HT1080 (cell line): ENCODE measurements around the gene SNX33. TPM values are rescaled to one million over a fixed set of nuclear protein-coding genes. Genes with fewer than 3 reads are reported as not detected.
"Not testable (repeated sequence)": the region's sequence is repeated elsewhere in the genome, so short reads cannot be mapped to it uniquely, and the experiment has no call there.

Experiments used
- DNase-seq: peaks from one replicate; pipeline ENCODE4 v3.0.0-alpha.2; 2015; ENCODE audit warnings: low read depth
- total RNA-seq: library from RNA; depleted of rRNA; stranded (reverse); fragments of >200 nt; shearing (Covaris generic); gene quantifications from 2 replicates; pipeline ENCODE4 v1.2.3, GENCODE V29; 2014

Gene SNX33
- total RNA-seq, 1 experiment from 2014 or later = 11.3 TPM

DNA sequence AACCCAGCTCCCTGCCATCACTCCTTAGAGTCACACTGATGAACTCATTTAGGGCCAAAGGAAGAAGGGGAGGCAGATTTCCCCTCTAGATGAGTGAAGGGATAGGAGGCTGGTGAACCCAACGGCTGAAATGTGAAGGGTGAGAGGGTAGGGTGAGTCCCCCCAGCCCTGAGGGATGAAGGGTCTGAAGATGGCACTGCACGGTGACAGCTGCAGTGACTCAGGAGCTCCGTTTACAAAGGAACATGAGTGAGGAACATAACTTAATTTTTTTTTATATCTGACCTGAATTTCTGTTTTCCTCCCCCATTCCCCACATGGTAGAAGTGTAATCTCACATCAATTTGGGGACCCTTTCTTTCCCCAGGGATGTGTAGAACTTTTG lies 14.0 kb downstream of the SNX33 start:
- no peak for DNase-seq

DNA sequence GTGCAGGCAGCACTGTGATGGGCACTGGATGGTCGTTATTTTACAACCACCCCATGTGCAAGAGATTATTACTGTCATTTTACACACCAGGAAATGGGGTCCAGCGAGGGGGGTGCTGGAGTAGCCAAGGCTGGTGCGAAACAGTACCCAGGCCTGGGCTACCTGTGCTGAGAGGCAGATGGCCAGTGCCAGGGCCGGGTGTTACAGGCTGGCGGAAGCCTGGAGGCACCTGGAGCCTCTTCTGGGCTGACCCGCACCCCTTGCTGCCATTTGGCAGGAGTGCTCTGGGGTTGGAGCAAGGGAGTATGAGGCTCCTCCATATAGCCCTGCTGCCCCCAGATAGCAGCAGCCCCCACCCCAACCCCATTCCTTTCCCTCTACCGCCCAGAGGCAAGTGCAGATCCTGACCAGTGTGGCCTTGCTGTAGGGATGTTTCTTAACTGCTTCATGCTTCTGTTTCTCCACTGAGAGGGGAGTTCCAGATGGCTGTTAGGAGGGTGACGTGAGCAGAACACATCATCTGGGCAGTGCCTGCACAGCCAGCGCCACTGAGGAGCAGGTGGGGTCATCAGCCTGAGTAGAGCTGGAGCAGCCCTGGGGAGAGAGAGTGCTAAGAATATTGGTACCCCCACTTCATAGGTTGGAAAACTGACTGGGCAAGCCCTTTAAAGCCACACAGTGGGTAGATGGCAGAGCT lies 15.3 kb downstream of the SNX33 start:
- DNase-seq = no peak

DNA sequence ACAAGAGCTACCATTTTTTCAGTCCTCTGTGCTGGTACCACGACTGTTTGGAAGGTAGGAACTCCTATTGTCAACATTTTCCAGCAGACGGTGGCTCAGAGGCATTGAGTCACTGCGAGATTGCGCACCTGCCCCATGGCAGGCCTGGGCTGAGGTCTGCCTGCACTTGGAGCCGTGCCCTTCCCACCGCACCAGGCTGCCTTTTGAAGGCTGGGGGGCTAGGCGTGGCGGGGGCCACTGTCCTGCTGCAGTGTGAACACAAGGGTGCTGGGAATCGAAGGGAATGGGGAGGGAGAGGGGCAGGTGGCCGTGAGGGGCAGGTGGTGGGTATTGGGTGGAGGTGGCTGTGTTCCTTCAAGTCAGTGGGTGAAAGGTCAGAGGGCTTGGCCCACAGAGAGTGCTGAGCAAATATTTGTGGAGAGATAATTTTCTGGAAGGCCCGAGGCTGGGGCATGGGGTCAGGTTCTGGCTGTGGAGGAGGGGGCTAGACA lies 16.3 kb downstream of the SNX33 start:
- no peak for DNase-seq

DNA sequence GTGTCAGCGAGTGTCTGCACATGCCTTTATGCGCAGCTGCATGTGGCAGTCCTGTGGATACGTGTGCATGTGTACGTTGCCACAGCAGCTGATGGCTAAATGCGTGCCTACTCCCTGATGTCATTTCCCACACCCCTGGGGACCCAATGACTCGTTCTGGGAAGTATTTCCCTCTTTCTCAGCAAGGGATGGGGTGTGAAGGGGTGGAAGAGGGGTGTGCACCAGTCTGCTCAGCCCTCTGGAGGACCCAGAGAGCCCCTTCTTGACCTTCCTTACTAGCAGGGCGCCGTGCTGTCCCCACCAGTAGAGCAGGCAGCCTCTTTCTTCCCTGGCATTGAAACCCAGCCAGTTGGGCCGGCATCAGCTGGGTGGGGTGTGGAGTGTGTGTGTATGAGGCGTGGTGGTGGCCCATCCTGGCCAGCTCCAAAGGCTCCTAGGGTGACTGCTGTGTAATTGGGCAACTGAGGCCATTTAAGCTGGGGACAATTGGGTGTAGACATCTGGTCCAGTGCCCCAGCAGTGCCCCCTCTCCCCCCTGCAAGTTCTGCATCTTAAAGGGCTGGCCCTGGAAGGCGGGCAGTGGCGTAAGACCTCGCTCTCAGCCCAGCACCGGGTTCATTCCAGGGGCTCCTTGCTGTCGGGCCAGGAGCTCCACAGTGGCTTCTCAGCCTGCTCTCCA lies 19.2 kb downstream of the SNX33 start:
- DNase-seq = peak; percentile 99

DNA sequence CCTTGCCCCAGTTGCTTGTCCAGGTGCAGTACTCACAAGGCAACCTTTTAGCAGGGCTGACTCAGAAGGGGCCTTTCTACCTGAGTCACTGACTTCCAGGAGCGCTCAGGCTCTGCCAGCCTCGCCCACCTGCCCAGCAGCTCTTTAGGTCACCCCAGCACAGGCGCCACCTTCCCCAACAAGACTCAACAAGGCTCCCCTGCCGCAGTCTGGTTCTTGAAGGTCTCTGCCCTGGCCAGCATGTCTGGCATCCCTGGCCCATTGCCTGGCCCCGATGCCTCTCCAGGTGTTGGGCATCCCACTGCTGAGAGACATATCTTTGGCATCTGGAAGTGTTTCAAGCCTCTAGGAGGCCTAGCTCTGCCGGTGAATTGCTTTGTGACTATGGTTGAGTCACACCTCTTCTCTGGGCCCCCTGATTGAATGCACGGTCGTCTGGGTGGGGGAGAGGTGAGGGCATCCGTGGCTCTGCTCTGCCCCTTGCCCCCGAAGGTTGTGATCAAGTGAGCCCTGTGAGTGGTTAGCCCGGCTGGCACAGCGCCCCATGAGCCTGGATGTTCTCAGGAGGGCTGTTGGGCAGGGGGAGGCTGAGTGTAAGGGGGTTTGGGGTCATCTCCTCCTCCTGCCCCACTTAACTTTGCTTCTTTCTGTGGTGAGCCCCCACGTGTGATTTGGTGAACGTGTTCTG lies 21.6 kb downstream of the SNX33 start:
- DNase-seq = peak; percentile 48

DNA sequence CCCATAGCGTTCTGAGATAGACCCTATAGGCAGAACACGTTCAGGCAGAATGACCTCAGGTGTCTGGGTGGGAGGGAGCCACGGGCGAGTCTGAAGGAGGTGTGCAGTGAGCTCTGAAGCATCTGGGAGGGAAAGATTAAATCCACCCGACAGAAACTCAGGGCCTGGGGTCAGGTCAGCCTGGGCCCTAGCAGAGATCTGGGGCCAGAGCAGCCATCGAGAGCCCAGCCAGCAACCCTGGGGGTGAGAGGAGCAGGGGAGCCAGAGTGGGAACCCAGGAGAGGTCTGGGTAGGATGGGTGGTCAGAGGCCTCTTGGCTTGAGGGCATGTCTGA lies 22.1 kb downstream of the SNX33 start:
- DNase-seq = no peak

DNA sequence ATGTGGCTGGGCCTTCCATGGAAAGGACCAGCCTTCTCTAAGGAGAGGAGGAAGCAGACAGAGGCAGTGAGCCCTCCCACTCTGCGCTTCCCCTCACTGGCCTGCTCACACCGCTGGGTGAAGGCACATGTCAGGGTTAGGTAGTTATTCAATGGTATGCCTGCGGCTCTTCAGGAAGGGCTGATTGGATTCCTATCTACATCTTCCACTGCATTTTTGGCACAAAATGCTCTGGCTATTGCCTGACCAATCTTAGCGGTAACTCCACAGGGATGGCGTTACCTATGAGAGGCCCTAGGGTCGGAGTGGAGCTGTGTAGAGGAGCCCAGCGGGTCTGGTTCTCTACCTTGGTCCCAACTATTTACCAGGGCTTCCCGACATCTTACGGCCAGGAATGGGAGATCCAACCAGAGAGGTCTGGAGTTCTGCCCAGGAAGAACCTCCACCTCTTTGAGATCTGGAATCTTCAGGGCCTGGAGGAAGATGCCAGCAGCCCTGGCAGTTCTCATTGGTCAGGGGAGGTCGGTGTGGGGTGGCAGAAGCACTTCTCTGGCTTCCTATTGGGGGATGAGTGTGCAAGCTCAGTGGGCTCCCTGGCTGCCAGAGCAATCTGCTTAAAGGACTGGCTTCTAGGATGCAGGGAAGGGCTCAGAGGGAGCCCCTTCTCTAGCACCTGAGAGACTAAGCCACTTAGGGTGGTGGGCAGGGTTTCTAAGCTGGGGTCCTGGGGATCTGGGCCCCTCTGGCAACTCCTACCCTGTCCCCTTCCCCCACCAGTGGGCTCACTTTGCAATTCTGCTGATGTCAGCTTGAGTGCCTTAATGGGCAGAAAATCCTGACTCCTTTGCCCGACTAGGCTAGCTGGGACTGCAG lies 24.3 kb downstream of the SNX33 start:
- DNase-seq = no peak

DNA sequence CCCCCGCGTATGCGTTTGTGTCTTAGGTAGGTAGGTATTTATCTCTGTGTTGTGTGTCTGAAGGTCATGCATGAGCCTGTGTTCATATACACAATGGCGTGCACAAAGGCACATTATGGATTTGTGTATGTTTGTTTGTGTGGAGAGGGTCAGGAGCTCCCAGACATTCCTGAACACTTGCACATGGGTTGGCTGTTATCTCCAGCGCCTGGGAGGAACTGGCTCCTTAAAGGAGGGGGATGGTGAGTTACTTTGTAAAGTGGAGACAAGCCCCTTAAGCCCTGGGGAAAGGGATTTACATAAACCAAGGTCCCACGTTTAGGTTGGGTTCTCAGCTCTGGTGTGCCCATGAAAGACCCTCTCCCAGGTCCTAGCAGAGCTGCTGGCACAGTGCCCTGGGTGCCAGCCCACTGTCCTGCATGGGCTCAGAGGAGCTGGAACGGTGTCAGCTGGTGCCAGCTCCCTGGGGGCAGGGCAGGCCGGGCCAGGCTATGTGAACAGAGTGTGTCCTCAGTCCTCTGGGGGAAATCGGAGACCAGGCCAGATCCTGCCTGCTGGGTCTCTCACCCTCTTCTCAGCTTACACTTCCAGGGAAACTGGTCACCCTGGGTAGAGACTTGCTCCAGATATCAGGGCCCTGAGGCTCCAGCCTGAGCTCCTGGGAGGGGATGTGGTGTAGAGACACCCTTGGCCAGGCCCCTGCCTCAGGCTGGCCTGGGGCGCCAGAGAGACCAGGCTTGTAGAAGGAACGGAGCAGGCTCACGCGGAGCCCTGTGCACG lies 25.1 kb downstream of the SNX33 start:
- DNase-seq = peak; percentile 34

DNA sequence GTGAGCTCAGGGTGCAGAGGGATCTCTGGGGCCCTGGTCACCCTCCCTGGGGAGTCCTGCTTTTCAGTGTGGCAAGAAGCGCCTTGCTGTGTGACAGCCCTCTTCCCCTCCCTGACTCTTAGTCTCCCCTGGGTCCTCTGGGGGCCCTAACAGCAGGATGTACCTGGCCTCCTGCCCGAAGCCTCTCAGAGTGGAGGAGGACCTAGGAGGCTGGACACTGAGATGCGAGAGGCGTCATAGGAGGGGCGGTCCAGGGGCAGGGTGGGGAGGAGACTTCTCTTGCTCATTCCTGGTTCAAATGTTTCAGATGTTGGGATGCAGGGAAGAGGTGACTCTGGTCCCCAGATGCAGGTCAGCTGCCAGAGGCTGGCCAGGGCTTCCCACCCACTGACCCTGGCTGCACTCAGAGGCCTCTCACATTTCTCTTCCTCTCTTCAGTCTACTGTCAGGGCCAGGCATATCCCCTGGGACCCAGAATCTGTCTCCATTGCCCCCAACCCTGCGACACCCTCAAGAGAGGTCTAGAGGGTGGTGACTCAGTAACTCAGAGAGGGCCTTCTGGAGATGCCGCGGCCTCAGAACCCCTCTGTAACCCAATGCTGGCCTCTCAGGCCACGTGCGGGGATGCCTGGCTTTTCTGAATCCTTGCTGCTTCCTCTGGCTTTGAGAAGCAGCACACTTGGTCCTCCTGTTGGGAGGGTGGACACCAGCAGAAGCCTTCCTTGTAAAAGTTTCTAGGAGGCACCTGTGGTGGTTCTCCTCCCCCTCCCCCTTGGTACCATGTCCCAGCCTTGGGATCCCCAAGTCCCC lies 25.9 kb downstream of the SNX33 start:
- no peak for DNase-seq

DNA sequence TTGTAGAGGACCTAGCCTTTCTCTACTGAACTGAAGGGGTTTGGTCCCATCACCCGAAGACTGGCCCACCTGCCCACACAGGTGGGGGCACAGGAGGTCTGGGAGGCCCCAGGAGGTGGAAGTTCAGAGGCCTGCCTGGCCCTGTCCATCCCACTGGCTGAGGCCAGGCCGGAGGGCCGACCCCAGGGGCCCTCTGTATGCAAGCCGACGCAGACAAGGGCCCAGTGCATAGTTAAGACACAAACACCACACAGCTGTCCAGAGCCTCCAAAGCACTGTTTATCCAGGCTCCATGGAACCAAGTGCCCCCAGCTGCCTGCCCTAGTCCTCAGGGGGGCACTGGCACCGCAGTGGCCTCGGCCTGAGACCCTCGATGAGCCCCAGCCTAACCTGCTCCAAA lies 26.7 kb downstream of the SNX33 start:
- DNase-seq = no peak

DNA sequence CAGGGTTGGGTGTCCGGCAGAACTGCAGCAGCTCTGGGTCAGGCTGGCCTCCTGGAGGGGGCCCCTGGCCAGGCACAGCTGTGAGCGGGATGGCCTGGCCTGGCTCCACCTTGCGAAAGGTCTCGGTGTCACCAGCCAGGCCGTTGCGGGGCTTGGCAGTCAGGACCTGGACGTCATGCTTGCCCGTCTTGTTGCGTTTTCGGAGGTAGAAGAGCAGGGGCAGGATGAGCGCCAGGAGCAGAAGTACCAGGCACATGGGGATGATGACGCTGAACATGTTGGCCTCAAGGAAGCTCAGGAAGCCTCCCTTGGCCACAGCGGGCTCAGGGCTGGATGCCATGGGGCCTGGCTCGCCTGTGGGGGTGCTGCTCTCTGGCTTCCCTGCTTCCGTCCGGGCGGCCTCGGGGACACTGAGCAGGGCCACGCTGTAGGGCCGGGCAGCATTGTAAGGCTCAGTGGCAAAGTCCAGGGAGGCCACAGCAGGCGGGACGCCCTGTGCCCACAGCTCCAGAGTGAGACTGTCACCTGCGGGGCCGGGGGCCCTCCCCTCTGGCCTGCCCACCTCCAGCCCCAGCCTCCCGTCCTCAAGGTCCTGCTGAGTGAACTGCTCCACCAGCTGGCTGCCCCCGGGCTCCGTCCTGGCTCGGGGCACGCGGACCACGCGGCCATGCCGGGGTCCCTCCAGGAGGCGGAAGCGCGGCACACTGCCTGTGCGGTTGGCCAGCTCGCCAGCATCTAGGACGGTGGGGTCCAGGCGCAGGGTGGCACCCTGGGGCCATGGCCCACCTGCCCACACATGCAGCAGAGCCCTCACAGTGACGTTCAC lies 28.1 kb downstream of the SNX33 start:
- DNase-seq = no peak

DNA sequence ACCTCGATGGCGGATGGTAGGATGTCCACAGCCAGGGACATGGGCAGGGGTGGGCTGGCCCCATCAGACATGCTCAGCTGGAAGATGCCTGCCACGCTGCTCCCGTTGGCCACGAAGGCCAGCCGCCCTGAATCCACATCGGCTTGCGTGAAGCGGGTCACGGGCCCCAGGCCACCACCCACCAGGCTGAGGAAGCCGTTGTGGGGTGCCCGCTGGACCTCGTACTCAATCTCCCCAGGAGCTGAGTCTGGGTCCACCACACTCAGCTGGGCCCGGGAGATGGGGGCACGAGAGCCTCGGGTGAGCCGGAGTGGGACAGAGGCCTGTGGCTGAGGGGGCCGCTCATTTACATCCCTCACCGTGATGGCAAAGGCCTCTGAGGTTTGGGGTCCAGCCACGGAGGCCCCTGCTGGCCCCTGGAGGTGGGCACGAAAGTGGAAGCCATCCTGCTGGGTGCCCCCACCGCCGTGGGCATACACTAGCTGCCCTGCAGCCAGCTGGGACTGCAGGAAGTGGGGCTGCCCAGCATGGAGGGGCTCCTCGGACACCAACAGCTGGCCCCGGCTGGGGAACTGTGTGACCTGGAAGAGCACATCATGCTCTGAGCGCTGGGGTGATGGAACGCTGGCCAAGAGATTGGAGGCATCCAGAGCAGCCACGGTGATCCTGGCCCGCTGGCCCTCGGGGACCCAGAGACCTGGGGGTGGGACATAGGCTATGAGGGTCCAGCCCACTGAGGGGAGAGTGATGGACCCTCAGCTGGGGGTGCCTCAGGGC lies 29.2 kb downstream of the SNX33 start:
- DNase-seq = no peak

DNA sequence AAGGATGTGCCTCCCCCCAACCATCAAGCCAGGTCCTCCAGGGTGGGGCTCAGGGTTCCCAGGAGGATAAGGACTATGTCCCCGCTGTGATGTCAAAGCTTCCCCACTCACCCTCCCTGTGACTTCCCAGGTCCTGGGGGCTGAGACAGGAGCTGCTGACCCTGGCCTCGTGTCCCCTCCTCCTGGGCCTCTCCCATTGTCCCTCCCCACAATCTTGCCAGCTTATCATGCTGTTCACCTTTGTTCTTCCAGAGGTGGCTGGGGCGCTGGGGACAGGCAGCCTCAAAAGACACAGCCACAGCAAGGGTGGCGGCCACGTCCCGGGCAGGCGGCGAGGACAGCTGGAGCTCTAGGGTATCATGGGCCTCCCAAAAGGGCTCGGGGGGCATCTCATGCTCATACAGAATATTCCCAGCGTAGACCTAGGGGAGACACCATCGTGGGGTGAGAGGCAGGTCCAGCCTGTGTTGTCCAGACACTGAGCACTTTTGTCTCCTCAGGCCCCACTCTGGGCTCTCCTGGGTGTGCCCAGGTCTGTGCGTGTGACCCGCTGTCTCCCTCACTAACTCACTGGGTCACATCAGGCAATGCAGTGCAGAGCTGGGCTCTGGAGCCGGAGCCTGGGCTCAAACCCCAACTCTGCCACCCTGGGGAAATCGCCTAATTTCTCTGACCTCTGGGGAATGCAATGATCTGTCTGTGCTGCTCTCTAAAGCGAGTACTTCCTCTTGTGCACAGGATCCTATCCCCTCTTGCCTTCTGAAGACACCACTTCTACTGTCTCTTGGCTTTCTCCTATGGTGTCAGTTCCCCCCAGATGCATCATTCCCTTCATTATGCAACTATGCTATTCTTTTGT lies 30.0 kb downstream of the SNX33 start:
- no peak for DNase-seq

DNA sequence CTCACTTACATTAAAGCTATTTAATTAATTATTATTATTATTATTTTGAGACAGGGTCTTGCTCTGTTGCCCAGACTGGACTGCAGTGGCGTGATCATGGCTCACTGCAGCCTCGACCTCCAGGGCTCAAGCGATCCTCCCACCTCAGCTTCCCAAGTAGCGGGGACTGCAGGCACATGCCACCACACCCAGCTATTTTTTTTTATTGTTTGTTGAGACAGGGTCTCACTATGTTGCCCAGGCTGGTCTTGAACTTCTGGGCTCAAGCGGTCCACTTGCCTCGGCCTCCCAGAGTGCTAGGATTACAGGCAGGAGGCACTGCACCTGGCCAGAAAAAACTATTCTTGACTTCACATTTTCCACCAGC lies 30.6 kb downstream of the SNX33 start:
- not testable (repeated sequence) for DNase-seq

DNA sequence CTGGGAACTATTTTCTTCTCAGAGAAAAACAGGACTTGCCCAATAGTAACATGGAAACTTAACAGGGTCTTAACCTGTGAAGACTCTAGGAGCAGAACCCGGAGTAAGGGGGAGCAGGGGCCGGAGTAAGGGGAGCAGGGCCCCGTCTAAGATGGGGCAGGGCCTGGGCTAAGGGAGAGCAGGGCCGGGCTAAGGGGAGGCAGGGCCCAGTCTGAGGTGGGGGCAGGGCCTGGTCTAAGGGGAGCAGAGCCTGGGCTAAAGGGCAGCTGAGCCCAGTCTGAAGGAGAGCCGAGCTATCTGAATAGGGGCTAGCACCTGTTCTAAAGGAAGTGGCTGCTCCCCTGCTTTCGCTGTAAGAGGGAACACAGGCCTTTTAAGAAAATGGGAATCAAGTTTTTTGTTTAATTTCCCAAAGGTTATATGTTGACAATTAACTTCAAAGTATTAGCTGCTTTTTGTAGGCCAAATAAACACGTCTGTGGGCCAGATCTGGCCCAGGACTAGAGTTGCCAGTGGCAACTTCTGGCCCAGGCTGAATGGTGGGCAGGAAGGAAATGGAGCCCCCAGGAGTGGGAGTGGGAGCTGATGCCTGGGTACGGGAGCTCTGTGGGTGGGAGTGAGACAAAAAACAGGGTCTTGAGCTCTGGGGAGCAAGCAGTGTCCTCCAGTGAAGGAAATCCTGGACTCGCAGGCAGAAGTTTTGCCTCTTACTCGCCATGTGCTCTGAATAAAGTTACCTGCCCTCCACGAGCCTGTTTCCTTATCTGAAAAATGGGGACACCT lies 32.5 kb downstream of the SNX33 start:
- DNase-seq = no peak
